ENCODE measurements around the gene L3MBTL2.

Gene L3MBTL2

DNA sequence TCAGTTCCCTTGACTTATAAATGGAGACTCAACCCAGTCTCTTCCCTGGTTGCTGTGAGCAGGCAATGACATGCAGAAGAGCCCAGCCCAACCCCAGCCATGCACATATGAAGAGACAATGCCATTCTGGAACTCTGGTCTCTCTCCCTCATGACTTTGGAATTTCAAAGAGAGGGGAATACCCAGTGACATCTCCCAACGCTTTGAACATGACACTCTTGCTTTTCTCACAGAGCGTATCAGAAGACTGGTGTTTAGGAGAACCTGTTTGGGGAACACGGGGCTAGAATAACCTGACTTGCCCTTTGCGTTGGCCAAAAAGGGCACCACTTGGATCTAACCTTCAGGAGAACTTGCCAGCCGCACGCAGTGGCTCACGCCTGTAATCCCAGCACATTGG, 68.0 kb downstream of the L3MBTL2 start:
- DNase-seq (ENCODE audit: low read depth), result no peak
- no peak overlapping the region for H3K4me3 ChIP-seq (ENCODE audit: low read length)
- TF ChIP-seq, protein P1, sequence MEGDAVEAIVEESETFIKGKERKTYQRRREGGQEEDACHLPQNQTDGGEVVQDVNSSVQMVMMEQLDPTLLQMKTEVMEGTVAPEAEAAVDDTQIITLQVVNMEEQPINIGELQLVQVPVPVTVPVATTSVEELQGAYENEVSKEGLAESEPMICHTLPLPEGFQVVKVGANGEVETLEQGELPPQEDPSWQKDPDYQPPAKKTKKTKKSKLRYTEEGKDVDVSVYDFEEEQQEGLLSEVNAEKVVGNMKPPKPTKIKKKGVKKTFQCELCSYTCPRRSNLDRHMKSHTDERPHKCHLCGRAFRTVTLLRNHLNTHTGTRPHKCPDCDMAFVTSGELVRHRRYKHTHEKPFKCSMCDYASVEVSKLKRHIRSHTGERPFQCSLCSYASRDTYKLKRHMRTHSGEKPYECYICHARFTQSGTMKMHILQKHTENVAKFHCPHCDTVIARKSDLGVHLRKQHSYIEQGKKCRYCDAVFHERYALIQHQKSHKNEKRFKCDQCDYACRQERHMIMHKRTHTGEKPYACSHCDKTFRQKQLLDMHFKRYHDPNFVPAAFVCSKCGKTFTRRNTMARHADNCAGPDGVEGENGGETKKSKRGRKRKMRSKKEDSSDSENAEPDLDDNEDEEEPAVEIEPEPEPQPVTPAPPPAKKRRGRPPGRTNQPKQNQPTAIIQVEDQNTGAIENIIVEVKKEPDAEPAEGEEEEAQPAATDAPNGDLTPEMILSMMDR (conservative IDR thresholded peaks at IDR 0.05; ENCODE audit: low read depth, low read length), result no peak

DNA sequence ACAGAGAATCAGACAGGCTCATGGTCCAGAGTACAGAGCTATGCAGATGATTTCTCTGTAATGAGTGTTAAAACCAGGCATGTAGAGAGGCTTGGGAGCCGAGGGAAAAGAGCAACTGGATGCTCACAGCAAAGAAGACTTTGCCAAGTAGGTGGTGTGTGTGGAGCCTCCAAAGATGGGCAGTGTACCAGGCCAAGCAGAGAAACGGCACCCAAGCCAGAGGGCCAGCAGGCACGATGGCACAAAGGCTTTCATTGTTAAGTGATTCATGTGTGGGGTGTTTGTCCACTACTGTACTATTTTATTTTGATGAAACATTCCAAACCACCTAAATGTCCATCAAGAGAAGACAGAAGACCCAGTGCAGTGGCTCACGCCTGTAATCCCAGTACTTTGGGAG, 69.7 kb downstream of the L3MBTL2 start:
- TF ChIP-seq, protein P1 (conservative IDR thresholded peaks at IDR 0.05; ENCODE audit: low read depth, low read length), result no peak
- H3K4me3 ChIP-seq (ENCODE audit: low read length), result no peak overlapping the region
- DNase-seq (ENCODE audit: low read depth), result no peak

DNA sequence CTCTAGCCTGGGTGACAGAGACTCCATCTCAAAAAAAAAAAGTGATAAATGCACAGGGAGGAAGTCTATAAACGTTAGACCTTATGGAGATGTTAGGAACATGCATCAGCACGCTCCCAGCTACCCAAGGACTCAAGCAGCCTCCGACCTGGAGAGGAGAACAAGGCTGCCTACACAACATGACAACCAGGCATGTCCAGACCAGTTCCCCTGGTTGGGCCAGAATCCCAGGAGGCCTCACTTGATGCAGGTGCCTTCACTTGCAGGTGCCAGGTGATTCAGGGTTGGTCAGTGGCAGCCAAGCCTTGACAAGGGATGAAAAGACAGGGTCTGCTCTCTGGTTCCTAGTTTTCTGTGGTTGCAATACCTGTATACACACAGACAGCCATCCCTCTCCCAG, 75.0 kb downstream of the L3MBTL2 start:
- no peak for DNase-seq (ENCODE audit: low read depth)
- TF ChIP-seq, protein P1 (conservative IDR thresholded peaks at IDR 0.05; ENCODE audit: low read depth, low read length), result no peak
- no peak overlapping the region for H3K4me3 ChIP-seq (ENCODE audit: low read length)

DNA sequence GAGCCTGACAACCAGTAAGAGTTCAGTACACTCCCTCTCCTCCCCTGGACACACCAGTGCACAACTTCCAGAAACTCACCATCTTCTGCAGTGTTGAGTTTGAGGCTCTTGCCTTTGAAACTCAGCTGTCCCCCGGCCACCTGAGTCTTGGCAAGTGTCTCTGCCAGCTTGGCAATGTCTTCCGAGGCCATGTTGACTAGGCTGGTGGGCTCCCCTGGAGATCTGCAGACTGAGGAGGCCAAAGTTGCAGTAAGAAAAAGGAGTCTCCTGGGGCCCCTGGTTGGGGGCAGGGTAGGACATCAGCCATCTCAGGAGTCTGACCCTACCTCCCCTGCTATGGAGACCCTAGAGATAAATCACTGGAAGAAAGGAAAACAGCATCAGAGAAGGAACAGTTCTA, 75.7 kb downstream of the L3MBTL2 start:
- no peak for DNase-seq (ENCODE audit: low read depth)
- TF ChIP-seq, protein P1 (conservative IDR thresholded peaks at IDR 0.05; ENCODE audit: low read depth, low read length), result no peak
- no peak overlapping the region for H3K4me3 ChIP-seq (ENCODE audit: low read length)

Measured in retinal pigment epithelial cell (primary cell).